A673 (cell line): Measurements from ENCODE around the gene ORM2.

Source experiments
- CTCF ChIP-seq: fragments of 300-800, 200-600 bp; sonication (generic); conservative IDR thresholded peaks from 2 replicates; pipeline ENCODE4 v1.5.1; 2017; ENCODE audit warnings: low read depth, mild to moderate bottlenecking, antibody characterized with exemption, low read length, moderate library complexity, mixed read lengths
- EZH2 ChIP-seq: fragments of 200-600 bp; sonication (generic); IDR thresholded peaks from 2 replicates; pipeline ENCODE4 v1.6.1; 2017; ENCODE audit warnings: borderline replicate concordance, low read depth, mild to moderate bottlenecking, mixed read lengths, antibody characterized with exemption, low read length; ENCODE audit not compliant: poor library complexity, severe bottlenecking

- TF ChIP-seq CTCF (no peak), EZH2 (no peak)
Measured at GRCh38 chr9:114300846-114301797, 28.5 kb upstream of the ORM2 start.
